ENCODE results near the gene MC2R. TPM values are rescaled to one million over a fixed set of nuclear protein-coding genes. Genes with fewer than 3 reads are reported as not detected.

The MC2R gene
- total RNA-seq (2021): not detected in 2 replicates
- long read RNA-seq: 0 reads

GRCh38 chr18:13915391-13915790 is at the start of gene MC2R:
MC2R (minus strand) TSS chr18:13915536; CDS start chr18:13885518, 30,018 bp downstream.
- Histone ChIP-seq H2AK5ac (ENCODE audit: insufficient read length, low read length) (no peak within 1 kb of the TSS), H2BK120ac (ENCODE audit: low read depth, low read length, poor library complexity, severe bottlenecking) (no peak within 1 kb of the TSS), H4K20me1 (ENCODE audit: control insufficient read depth, insufficient read depth, insufficient read length) (no peaks in the 10 kb centered on the region), H3K4ac (ENCODE audit: low read depth, low read length) (no peak within 1 kb of the TSS), H3K79me1 (ENCODE audit: insufficient read depth, low read depth, low read length, poor library complexity, severe bottlenecking) (no peaks in the 10 kb centered on the region), H3K4me2 (ENCODE audit: insufficient read depth, insufficient read length, low read length) (no peak within 1 kb of the TSS), H3K4me1 (ENCODE audit: insufficient read depth, low read length) (no peaks in the 10 kb centered on the region), H3K9ac (ENCODE audit: extremely low read depth, insufficient read length, low read length) (no peak within 1 kb of the TSS), H3K14ac (ENCODE audit: insufficient read depth, low read length) (peak within 1 kb of the TSS; percentile 61; the same call in 1 of the 2 replicates), H2BK12ac (ENCODE audit: insufficient read length, low read depth, low read length) (no peak within 1 kb of the TSS), H4K91ac (ENCODE audit: insufficient read length, low read depth, low read length) (no peak within 1 kb of the TSS), H3K27me3 (ENCODE audit: insufficient read depth, low read length) (no peaks in the 10 kb centered on the region), H3K9me3 (ENCODE audit: control insufficient read depth, low read depth, low read length) (no peaks in the 10 kb centered on the region), H3K79me2 (ENCODE audit: insufficient read depth, low read length) (no peaks in the 10 kb centered on the region), H4K8ac (replicated peaks; ENCODE audit: insufficient read length, low read depth, low read length) (no peak within 1 kb of the TSS), H2BK5ac (ENCODE audit: insufficient read length, low read length) (no peak within 1 kb of the TSS), H2BK20ac (ENCODE audit: low read depth, low read length, poor library complexity, severe bottlenecking) (no peak within 1 kb of the TSS), H3K56ac (ENCODE audit: insufficient read length, low read depth, low read length) (no peak within 1 kb of the TSS), H2BK15ac (ENCODE audit: low read depth, low read length) (no peak within 1 kb of the TSS), H3K23ac (ENCODE audit: insufficient read length, low read depth, low read length) (no peak within 1 kb of the TSS), H2AFZ (ENCODE audit: low read length) (no peak within 1 kb of the TSS), H3T11ph (ENCODE audit: low read length) (no peak within 1 kb of the TSS), H3K23me2 (ENCODE audit: insufficient read length, low read depth, low read length, poor library complexity, severe bottlenecking) (no peaks in the 10 kb centered on the region), H3K18ac (ENCODE audit: insufficient read length, low read depth, low read length) (peak within 1 kb of the TSS; percentile 74), H4K5ac (ENCODE audit: insufficient read length, low read depth, low read length) (no peak within 1 kb of the TSS), H3K27ac (ENCODE audit: insufficient read length, low read depth, low read length) (no peak within 1 kb of the TSS)
- Mint-ChIP-seq H3K27me3 (ENCODE audit: low read depth) (no peaks in the 10 kb centered on the region; the same call in 1 of the 2 replicates), H3K36me3 (ENCODE audit: insufficient read depth in 1 of 3, low read depth in 3 of 3) (no peaks in the 10 kb centered on the region; a peak in 1 of 7 replicates), H3K9me3 (no peaks in the 10 kb centered on the region), H3K27ac (no peak within 1 kb of the TSS), H3K4me1 (0 out of 4 replicates have a peak, but pooled peaks cover 0 to 3% of the 10 kb centered on the region in 2 experiments), H3K4me3 (no peak within 1 kb of the TSS)
- DNase-seq: no peak
- TF ChIP-seq CTCF (conservative IDR thresholded peaks at IDR 0.05): no peak
- WGBS (ENCODE audit: extremely low coverage, insufficient read length, low lambda C conversion rate): no CpG with 5 or more reads among the region's 4 CpGs
